ENCODE results near the gene DEDD2.

Gene DEDD2

DNA sequence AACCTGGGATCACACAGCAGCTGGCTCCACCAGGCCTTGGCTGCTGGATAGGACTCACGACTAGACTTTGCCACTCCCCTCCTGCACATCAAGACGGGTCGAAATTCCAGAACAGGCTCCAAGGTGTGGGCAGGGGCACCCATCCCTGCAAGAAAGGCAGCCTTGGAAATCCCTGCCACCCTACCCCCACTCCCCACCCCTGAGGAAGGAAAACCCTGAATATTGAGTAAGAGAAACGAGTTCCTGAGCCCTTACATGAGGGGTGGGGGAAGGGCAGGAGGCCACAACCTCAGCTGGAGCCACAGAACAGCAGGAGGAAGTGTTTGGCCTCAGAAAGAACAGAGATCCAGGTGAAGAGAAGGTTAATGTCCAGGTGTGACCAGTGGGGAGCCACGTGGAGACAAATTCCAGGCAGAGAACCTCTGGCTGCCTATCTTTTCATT is 20.1 kb downstream of the DEDD2 start:
- no peak for DNase-seq

DNA sequence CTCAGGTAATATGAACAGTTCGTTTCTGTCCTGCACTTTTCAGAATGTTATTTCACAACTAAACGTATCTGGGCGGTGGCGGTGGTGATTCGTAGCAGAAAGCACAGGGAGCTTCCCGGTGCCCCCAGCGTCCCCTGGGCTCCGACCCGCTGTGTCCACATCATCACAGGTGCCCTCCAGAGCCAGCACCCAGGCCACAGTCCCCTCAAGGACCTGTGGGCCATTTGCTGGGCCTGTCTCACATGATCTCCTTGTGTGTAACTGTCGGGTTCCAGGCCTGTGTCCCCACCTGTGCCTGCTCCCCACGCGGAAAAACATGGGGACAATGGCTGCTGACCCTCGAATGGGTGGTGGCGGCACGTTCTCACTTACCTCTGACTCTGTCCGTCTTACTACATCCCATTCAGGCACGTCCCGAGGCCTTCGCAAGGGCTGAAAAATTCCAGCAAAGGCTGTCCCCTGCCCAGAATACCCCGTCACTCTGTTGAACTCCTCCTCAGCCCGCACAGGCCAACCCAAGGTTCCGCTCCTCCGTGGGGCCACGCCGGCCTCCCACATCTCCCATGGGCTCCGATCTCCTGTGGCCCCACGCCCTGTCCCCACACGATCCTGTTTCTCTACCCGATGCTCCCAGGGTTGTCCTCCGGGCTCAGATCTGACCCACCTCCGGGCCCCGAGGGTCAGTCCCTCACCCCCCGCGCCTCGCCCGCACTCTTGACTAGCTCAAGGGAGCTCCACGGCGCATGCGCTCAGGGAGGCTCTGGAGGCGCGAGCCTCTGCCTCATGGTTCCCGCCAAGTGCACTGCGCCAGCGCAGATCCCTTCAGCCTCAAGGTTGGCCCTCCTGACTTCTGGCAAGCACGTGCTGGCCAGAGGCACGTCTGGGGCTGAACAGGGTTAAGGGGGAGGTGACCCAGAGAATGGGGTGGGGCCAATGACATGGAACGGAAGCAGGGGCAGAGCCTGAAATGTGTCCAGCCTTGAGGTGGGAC is 21.2 kb downstream of the DEDD2 start:
- no peak for DNase-seq

- DNase-seq, result no peak
Measured at GRCh38 chr19:42193706-42194105, 23.8 kb downstream of the DEDD2 start.

- no peak for DNase-seq
Measured at GRCh38 chr19:42193294-42193693, 24.2 kb downstream of the DEDD2 start.

DNA sequence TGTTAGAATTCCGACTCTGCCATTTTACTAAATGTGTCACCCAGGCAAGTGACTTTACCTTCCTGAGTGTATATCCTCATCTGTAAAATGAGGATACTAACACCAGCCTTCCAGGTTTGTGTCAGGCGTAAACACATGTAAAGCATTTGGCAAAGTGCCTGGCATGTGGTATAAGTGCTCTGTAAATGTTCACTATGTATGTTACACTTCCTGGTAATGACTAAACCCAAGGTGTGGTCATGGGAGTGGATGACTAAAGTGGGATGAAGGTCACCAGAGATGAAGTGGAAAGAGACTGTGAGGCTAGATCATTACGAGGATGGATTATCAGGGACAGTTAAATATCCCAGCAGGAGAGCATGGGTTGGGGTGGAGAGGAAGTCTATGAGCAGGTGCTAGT is 25.6 kb downstream of the DEDD2 start:
- no peak for DNase-seq

- DNase-seq, result no peak
Measured at GRCh38 chr19:42191330-42191729, 26.1 kb downstream of the DEDD2 start.

- DNase-seq, result no peak
Measured at GRCh38 chr19:42189133-42189532, 28.3 kb downstream of the DEDD2 start.

GRCh38 chr19:42188665-42189064 is 28.8 kb downstream of the DEDD2 start:
- no peak for DNase-seq

DNA sequence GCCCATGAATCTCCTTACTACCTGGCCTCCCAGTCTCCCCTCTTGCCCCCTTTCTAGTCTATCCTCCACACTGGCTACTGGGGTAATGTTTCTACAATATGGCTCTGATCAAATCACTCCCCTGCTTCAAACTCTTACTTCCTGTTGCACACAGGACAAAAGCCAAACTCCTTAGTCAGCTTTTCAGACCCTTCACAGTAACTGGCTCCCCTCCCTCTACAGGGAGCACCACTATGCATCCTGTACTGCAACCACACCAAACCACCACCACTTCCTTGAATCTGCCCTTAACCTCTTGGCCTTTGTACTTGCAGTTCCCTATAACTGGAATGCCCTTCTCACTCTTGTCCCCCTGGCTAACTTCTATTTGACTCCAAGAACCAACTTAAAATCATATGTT is 32.2 kb downstream of the DEDD2 start:
- no peak for DNase-seq

DNA sequence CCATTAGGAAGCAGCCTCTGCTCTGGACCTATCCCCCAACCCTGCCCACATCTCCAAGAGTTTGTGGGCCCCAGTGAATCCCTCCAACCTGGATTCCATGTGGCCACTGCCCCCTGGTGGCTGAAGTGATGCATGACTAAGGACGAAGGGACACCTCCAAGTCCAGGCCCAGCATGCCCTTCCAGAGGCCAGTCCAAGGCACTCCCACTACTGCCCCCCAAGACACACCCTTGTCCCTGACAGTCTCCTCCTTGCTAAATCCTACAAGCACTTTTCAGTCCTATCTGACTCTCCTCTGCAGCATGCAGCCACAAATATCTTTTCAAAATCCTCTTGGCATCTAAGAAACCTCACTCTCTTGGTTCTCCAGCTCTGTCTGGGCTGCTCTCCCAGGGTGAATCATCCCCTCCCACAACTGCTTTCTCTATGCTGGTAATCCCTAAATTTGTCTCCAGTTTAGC is 33.0 kb downstream of the DEDD2 start:
- peak; percentile 68 for DNase-seq

DNA sequence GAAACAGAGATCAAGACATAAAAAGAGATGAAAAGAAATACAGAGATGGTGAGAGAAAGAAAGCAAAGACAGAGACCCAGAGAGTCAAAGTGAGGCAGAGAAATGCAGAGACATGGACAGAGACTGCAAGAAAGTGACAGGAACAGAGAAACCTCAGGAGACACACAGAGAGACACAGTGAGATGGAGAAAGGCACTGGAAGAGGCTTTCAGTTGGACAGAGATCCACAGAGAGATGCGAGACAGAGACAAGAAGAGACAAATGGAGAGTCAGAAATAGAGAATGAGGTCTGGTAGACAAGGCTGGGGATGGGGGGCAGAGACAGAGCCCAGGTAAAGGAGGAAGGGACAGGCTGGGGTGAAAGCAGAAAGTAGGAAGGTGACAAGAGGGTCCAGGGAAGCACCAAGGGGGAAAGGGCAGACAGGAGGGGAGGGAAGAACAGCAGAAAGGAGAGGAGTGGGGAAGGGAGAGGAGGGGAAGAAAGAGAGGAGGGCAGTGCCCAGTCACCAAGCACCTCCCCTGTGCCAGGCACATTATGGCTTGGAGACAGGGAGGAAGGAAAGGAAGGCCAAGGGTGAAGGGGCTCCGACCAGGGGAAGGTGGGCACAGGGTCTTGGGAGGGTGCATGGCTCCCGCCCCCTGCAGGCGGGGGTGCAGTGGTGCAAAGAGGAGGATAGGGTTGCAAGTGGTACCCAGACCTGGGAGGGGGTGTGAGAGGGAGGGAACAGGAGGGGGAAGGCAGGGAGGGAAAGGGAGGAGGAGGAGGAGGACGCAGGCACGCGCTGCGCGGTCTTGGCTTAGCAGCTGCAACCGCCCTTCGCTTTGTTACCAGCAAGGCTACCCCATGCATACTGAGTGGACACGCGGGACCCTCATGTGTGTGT is 38.4 kb downstream of the DEDD2 start:
- no peak for DNase-seq

GRCh38 chr19:42177686-42178019 is 39.8 kb downstream of the DEDD2 start:
- DNase-seq, result no peak

GRCh38 chr19:42176990-42177685 is 40.3 kb downstream of the DEDD2 start:
- peak; percentile 80 for DNase-seq

DNA sequence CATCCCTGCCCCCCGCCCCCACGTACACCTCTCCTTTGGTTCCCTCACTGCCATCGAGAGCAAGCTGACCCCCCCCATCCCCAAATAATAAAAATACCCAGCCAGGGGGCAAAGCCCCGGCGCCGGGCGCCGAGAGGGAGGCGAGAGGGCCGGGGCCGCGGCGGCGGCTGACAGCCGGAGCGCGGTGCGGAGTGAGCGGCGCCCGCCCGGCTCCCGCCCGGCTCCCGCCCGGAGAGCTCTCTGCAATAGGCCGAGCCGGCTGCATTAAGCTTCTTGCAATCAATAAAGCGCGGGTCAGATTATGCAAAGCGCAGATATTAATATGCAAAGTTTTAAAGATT is 40.9 kb downstream of the DEDD2 start:
- no peak for DNase-seq

DNA sequence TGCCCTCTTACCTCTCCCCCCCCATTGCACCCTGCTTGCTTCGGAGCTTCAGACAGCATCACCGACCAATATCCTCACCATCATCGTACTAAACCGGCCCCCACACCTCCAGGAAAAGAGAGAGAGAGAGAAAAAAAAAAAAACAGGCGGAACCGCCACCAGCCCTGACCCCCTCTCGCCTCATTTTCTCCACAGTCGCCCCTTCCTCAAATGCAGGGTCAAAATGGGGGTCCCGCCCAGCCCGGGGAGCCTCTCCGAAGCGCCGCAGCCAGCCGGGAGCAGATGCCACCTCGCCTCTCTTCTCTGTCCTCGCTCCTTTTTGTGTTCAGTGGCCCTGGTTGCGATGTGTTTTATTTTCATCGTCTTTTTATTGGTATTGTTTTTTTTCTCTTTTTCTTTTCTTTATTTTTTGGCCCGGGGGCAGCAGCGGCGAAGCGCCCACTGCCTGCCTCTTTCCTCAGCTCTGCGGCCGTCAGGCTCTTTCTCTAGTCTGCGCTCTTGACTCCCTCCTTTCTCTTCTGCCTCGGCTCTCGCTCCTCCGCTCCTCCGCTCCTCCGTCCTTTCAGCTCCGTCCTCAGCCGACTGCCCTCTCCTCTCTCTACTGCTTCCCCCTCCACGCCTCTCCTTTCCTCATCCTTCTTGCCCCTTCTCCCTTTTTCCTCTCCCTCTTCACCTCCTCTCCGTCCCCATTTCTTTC is 41.4 kb downstream of the DEDD2 start:
- peak; percentile 19 for DNase-seq

DNA sequence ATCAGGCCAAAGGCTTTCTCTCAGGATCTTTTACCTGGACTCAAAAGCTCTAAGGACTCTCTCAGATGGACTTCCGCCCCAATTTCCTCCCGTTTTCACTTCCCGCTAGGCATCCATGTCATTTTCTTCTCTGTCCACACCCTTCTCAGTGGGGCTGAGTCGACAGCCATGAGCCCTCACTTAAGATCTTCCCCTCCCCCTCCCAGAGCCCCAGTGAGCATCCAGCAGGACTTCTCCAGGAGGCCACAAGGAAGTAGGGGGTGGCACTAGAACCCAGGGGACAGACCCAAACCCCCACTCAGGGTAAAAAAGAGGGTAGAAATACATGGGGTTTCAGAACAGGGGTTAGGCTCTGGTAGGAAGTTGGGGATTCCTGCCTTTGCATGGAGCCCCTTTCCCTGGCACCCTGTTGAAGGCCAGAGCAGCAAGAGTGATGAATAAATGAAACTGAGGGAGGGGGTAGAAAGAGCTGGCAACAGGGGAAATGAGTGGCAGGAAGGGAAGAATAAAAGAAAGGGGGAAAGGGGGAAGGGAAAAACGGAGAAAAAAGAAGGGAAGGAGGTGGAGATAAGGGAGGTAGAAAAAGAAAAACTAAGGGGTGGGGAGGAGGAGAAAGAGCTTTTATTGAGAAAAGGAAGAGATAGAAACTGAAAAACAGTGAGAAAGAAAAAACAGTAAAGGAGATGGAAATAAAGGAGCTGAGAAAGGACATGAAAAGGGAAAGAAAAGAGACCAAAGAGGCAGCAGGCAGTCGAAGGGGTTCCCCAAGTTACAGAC is 42.3 kb downstream of the DEDD2 start:
- DNase-seq, result no peak

- DNase-seq, result no peak
Measured at GRCh38 chr19:42174188-42174587, 43.3 kb downstream of the DEDD2 start.

- no peak for DNase-seq
Measured at GRCh38 chr19:42173695-42174094, 43.8 kb downstream of the DEDD2 start.

DNA sequence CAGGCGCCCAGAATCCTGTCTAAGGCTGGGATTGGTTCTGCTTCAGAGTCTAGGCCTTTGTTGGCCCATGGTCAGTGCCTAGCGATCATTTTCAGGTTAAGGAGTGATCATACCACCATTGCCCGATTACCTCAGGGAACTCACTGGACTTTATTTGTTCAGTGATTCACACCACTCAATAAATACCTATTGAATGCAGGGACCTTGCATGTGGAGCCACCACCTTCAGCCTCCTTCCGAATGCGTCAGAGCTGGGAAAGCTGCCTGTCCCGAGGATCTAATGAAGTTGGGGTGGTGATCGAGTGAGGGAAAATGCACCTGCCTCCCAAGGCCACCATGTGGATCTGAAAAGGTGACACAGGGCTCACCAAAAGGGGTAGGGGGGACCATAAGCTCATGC is 45.2 kb downstream of the DEDD2 start:
- DNase-seq, result no peak

DNA sequence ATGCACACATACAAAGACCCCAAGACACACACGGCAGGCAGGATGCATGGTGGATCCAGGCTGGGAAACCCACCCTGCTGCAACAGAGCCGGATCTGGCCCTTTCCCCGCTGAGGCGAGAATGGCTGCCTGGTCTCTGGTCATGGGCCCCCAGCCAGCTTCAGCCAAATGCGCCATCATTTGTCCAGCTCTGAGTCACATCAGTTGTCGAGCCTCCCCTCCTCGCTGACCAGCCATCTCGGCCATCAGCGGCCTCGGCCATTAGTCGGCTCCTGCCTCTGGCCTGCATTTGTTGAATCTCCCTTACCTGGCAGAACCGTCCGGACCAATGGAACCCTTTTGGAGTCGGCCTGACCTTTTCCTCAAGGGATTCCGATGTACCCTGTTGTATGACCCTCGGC is 46.8 kb downstream of the DEDD2 start:
- no peak for DNase-seq

GRCh38 chr19:42169486-42170413 is 47.7 kb downstream of the DEDD2 start:
- no peak for DNase-seq
